ENCODE measurements around the gene ASTN2.

GRCh38 chr9:116543731-116544400 is 871.0 kb downstream of the ASTN2 start:
- TF ChIP-seq SIN3A (IDR thresholded peaks at IDR 0.05; ENCODE audit: borderline replicate concordance, insufficient read depth, low read length): no peak
- no peak for TF ChIP-seq TAF1 (IDR thresholded peaks at IDR 0.05; ENCODE audit: borderline replicate concordance, insufficient read depth, low read length)
- no peak for TF ChIP-seq POLR2AphosphoS5 (IDR thresholded peaks at IDR 0.05; ENCODE audit: low read depth, low read length)
- no peak for TF ChIP-seq FOXP2 (optimal IDR thresholded peaks at IDR 0.05; ENCODE audit: borderline replicate concordance, extremely low read depth, extremely low read length, insufficient read depth)

Data from PFSK-1 (cell line).